H1 (cell line): Measurements from ENCODE around the gene RAB36. TPM values are rescaled to one million over a fixed set of nuclear protein-coding genes. Genes with fewer than 3 reads are reported as not detected.

Source experiments
- CTCF ChIA-PET: fragments of 300-600 bp; sonication (Branson Sonifier 250); formaldehyde crosslinking; loops from one replicate; lab custom pipeline; 2021; ENCODE audit not compliant: partially characterized antibody; lab: Charles Lee
- POLR2A ChIA-PET: fragments of 300-600 bp; sonication (Branson Sonifier 250); formaldehyde crosslinking; loops from one replicate; lab custom pipeline; 2021; ENCODE audit warnings: inconsistent platforms; ENCODE audit not compliant: partially characterized antibody; lab: Charles Lee
- DNase-seq, 2 experiments: peaks; one replicate each; pipeline versions ENCODE4 v3.0.0 to v3.0.0-alpha.2; 2010 to 2022; ENCODE audit warnings: low spot score in 2 of 2, low read depth in 1 of 2, mixed read lengths in 1 of 2
- FAIRE-seq: peaks from 2 replicates; lab custom pipeline; 2011; peaks lifted over from hg19 to GRCh38; lab: Jason Lieb, UNC
- H2AFZ ChIP-seq: 2 replicates; pipeline ENCODE4 v1.8.1; 2012; ENCODE audit warnings: low read length, inconsistent platforms
- H2AK5ac ChIP-seq: 2 replicates; pipeline ENCODE4 v1.6.1; 2013; ENCODE audit warnings: low read depth, low read length
- H2BK120ac ChIP-seq: replicated peaks from 2 replicates; pipeline ENCODE3; 2013; ENCODE audit warnings: low read depth, low read length, inconsistent platforms
- H2BK12ac ChIP-seq: 2 replicates; pipeline ENCODE4 v1.6.1; 2013; ENCODE audit warnings: low read depth, low read length
- H2BK15ac ChIP-seq: 2 replicates; pipeline ENCODE4 v1.6.1; 2013; ENCODE audit warnings: low read length
- H2BK20ac ChIP-seq: 2 replicates; pipeline ENCODE4 v1.6.1; 2013; ENCODE audit warnings: low read length
- H2BK5ac ChIP-seq: 2 replicates; pipeline ENCODE4 v1.6.1; 2013; ENCODE audit warnings: low read depth, low read length
- H3K14ac ChIP-seq: 2 replicates; pipeline ENCODE4 v1.6.1; 2013; ENCODE audit warnings: inconsistent platforms; ENCODE audit not compliant: insufficient read length
- H3K18ac ChIP-seq: 2 replicates; pipeline ENCODE4 v1.6.1; 2013; ENCODE audit warnings: low read length; ENCODE audit errors: extremely low read depth
- H3K23ac ChIP-seq: 2 replicates; pipeline ENCODE4 v1.6.1; 2013; ENCODE audit warnings: inconsistent platforms; ENCODE audit not compliant: insufficient read length
- H3K23me2 ChIP-seq: 2 replicates; pipeline ENCODE4 v1.6.1; 2013; ENCODE audit warnings: low read depth, low read length
- H3K27ac ChIP-seq: 2 replicates; pipeline ENCODE4 v1.6.1; 2011; ENCODE audit warnings: low read depth, low read length, inconsistent platforms
- H3K27me3 ChIP-seq, 4 experiments: replicated peaks in 1 of 4; 1 replicate in 1 of 4; 2 replicates in 3 of 4; pipeline versions ENCODE4 v1.6.1 to v1.8.1; 2011 to 2013; ENCODE audit warnings: low read length in 3 of 4, mild to moderate bottlenecking in 3 of 4, inconsistent platforms in 2 of 4, mixed read lengths in 2 of 4, moderate library complexity in 1 of 4; ENCODE audit not compliant: control insufficient read depth in 3 of 4, insufficient read depth in 3 of 4; ENCODE audit errors: extremely low read depth in 1 of 4
- H3K36me3 ChIP-seq, 4 experiments: 2 replicates each; pipeline versions ENCODE4 v1.6.1 to v1.8.1; 2011 to 2013; ENCODE audit warnings: mild to moderate bottlenecking in 4 of 4, low read length in 3 of 4, moderate library complexity in 2 of 4, control low read depth in 1 of 4, inconsistent platforms in 1 of 4; ENCODE audit not compliant: insufficient read depth in 4 of 4, control insufficient read depth in 2 of 4
- H3K4ac ChIP-seq: replicated peaks from 2 replicates; pipeline ENCODE3; 2013; ENCODE audit warnings: low read length, low read depth, mixed read lengths, inconsistent platforms; ENCODE audit not compliant: insufficient read length
- H3K4me1 ChIP-seq, 4 experiments: replicated peaks in 1 of 4; 1 replicate in 1 of 4; 2 replicates in 3 of 4; pipeline versions ENCODE4 v1.6.1 to v1.8.1; 2011 to 2013; ENCODE audit warnings: low read length in 3 of 4, inconsistent platforms in 2 of 4, mixed read lengths in 1 of 4; ENCODE audit not compliant: insufficient read depth in 4 of 4, control insufficient read depth in 3 of 4
- H3K4me2 ChIP-seq, 2 experiments: 2 replicates each; pipeline versions ENCODE4 v1.6.1 to v1.8.1; 2011 to 2013; ENCODE audit warnings: low read depth in 2 of 2, low read length in 2 of 2, control low read depth in 1 of 2, inconsistent platforms in 1 of 2, mild to moderate bottlenecking in 1 of 2; ENCODE audit not compliant: insufficient read depth in 1 of 2
- H3K4me3 ChIP-seq, 4 experiments: fragments of 200-600, 300-600 bp in 1 of 4; sonication (generic), shearing (Covaris generic), sonication (Bioruptor Twin) in 1 of 4; 2 replicates each; pipeline versions ENCODE4 v1.5.1 to v1.8.1; 2011 to 2016; ENCODE audit warnings: low read length in 4 of 4, low read depth in 3 of 4, control low read depth in 2 of 4, inconsistent platforms in 2 of 4, mild to moderate bottlenecking in 2 of 4, mixed read lengths in 1 of 4, moderate library complexity in 1 of 4; ENCODE audit not compliant: insufficient read depth in 2 of 4; ENCODE audit errors: extremely low read depth in 1 of 4
- H3K56ac ChIP-seq: replicated peaks from 2 replicates; pipeline ENCODE3; 2013; ENCODE audit warnings: low read depth, mild to moderate bottlenecking, mixed read lengths, low read length, inconsistent platforms; ENCODE audit not compliant: insufficient read length
- H3K79me1 ChIP-seq: 2 replicates; pipeline ENCODE4 v1.6.1; 2013; ENCODE audit warnings: low read depth, low read length, control low read depth
- H3K79me2 ChIP-seq, 2 experiments: 2 replicates each; pipeline versions ENCODE4 v1.6.1 to v1.8.1; 2012 to 2013; ENCODE audit warnings: low read length in 2 of 2, mild to moderate bottlenecking in 2 of 2, inconsistent platforms in 1 of 2; ENCODE audit not compliant: insufficient read depth in 2 of 2, control insufficient read depth in 1 of 2
- H3K9ac ChIP-seq, 4 experiments: replicated peaks in 1 of 4; 1 replicate in 1 of 4; 2 replicates in 3 of 4; pipeline versions ENCODE4 v1.6.1 to v1.8.1; 2011 to 2013; ENCODE audit warnings: low read depth in 3 of 4, low read length in 3 of 4, control low read depth in 2 of 4, mild to moderate bottlenecking in 2 of 4, moderate library complexity in 2 of 4, inconsistent platforms in 1 of 4; ENCODE audit errors: extremely low read depth in 1 of 4
- H3K9me3 ChIP-seq, 2 experiments: 2 replicates each; pipeline versions ENCODE4 v1.6.1 to v1.8.1; 2012 to 2013; ENCODE audit warnings: mild to moderate bottlenecking in 2 of 2, moderate library complexity in 2 of 2, control low read depth in 1 of 2, inconsistent platforms in 1 of 2, low read depth in 1 of 2, low read length in 1 of 2, mixed read lengths in 1 of 2; ENCODE audit not compliant: insufficient read depth in 2 of 2
- H4K20me1 ChIP-seq, 2 experiments: replicated peaks in 1 of 2; 2 replicates each; pipeline versions ENCODE3 to v1.8.1; 2011 to 2013; ENCODE audit warnings: inconsistent platforms in 2 of 2, low read length in 2 of 2, mild to moderate bottlenecking in 1 of 2; ENCODE audit not compliant: insufficient read depth in 2 of 2, control insufficient read depth in 1 of 2
- H4K5ac ChIP-seq: 2 replicates; pipeline ENCODE4 v1.6.1; 2013; ENCODE audit warnings: low read length, low read depth, mixed read lengths, inconsistent platforms; ENCODE audit not compliant: insufficient read length
- H4K8ac ChIP-seq: 2 replicates; pipeline ENCODE4 v1.8.0; 2013; ENCODE audit warnings: mild to moderate bottlenecking, moderate library complexity, low read length, inconsistent platforms; ENCODE audit not compliant: insufficient read depth; ENCODE audit errors: extremely low read depth
- H4K91ac ChIP-seq: replicated peaks from 2 replicates; pipeline ENCODE3; 2013; ENCODE audit warnings: low read length, mixed read lengths, inconsistent platforms; ENCODE audit not compliant: insufficient read length
- GTF2F1 ChIP-seq: IDR thresholded peaks from 2 replicates; pipeline ENCODE4 v1.6.1; 2012; ENCODE audit warnings: low read depth, low read length, improper control_type of control experiment, borderline replicate concordance
- WGBS, 2 experiments: shearing (Covaris generic) in 1 of 2; methylation state at CpG; one replicate each; pipeline versions ENCODE4 v1.1.6 to v1.1.7; 2013 to 2015; ENCODE audit warnings: low lambda C conversion rate in 2 of 2, mixed read lengths in 2 of 2, inconsistent platforms in 1 of 2, low coverage in 1 of 2, missing lambda C conversion rate in 1 of 2; ENCODE audit not compliant: insufficient replicate concordance in 2 of 2, insufficient coverage in 1 of 2, insufficient read length in 1 of 2; ENCODE audit errors: extremely low coverage in 1 of 2, missing lambda C conversion rate in 1 of 2; 5-methylcytosine and 5-hydroxymethylcytosine counted together
- polyA plus RNA-seq, 7 experiments: library from polyadenylated mRNA; depleted of rRNA in 3 of 7; stranded (reverse) in 5 of 7; unstranded in 2 of 7; fragments of >200 nt in 5 of 7; fragments of 200-250 nt in 2 of 7; gene quantifications; 1 replicate in 5 of 7; 2 replicates in 1 of 7; 4 replicates in 1 of 7; pipeline versions ENCODE4 v1.2.1 to v1.2.3, GENCODE V29; 2011 to 2013; ENCODE audit warnings: missing spikeins in 2 of 7, mixed read lengths in 2 of 7
- total RNA-seq: library from RNA; stranded (reverse); fragmentation: NEBNext Ultra II Directional; extraction: Animal tissue kit (Norgen Biotek cat#: 25700); gene quantifications from 2 replicates; pipeline ENCODE4 v1.2.1, GENCODE V29; 2021
- TF ChIP-seq, protein P1 (sequence below): IDR thresholded peaks from 2 replicates; pipeline ENCODE4 v1.6.1; 2012; ENCODE audit warnings: inconsistent platforms
- TF ChIP-seq, protein P2 (sequence below): IDR thresholded peaks from 2 replicates; pipeline ENCODE4 v1.6.1; 2012; ENCODE audit warnings: low read length, inconsistent platforms

RAB36 gene
- total and polyA plus RNA-seq, 2 of the 8 experiments (the other 6 are each of a cell fraction or from before 2014, with no cell fraction given) = 1.0 to 1.5 TPM

DNA sequence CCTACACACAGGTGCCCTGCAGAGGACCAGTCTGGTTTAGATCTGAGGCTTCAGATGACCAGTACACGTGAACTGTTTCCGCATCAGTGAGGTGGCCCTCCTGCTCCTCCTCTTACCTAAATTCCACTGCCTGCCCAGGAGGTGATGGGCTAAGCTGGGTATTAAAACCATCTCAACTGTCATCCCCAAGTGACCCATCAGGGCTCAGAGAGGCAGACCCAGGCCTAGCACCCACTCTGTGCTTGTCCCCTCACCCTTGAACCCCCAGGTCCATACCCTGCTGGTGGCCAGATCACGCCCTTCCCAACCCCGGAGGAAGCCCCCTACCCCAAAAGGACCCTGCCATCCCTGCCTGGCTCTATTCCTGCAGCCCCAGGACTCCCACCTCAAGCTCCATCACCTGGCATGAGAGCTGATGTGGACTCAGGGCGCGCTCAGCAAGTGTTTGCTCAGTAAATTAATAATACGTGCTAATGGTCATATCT lies 24.8 kb upstream of the RAB36 start:
- Histone ChIP-seq H3K27me3 (peaks cover 0 to 11% (median 3%) of the 10 kb centered on the region in 4 experiments; a peak in 3 of 7 replicates), H4K8ac (no peak overlapping the region), H3K23me2 (no peaks in the 10 kb centered on the region), H3K36me3 (no peaks in the 10 kb centered on the region; a peak in 2 of 8 replicates), H3K4ac (no peak overlapping the region), H3K9me3 (no peaks in the 10 kb centered on the region), H2AFZ (no peak overlapping the region), H3K79me2 (no peaks in the 10 kb centered on the region), H3K14ac (no peak overlapping the region), H3K4me3 (no peak overlapping the region), H3K4me1 (peaks cover 0 to 10% (median 4%) of the 10 kb centered on the region in 4 experiments; a peak in 3 of 7 replicates), H2BK5ac (no peak overlapping the region), H4K5ac (no peak overlapping the region), H3K4me2 (no peak overlapping the region), H4K91ac (no peak overlapping the region), H2BK12ac (no peak overlapping the region), H2BK120ac (no peak overlapping the region), H3K9ac (no peak overlapping the region), H2AK5ac (no peak overlapping the region), H2BK15ac (no peak overlapping the region), H3K79me1 (no peaks in the 10 kb centered on the region), H3K56ac (no peak overlapping the region), H4K20me1 (peaks cover 3 to 4% of the 10 kb centered on the region in 2 experiments), H3K18ac (no peak overlapping the region), H3K23ac (no peak overlapping the region), H2BK20ac (no peak overlapping the region), H3K27ac (no peak overlapping the region)
- 99% methylated on average over 7 of the region's 7 CpGs; no CpG with 5 or more reads in 1 of the 2 experiments for WGBS, 2 experiments
- DNase-seq (no peak), FAIRE-seq (no peak)
- CTCF ChIA-PET = interaction anchor here (0.7 to 24.3 kb wide), 12 partner anchors 7 to 690 kb away, joined by 3 to 384 read pairs (median 4); partner anchors contain the start of gene GNAZ
- no peak for TF ChIP-seq GTF2F1
- TF ChIP-seq, protein P1, sequence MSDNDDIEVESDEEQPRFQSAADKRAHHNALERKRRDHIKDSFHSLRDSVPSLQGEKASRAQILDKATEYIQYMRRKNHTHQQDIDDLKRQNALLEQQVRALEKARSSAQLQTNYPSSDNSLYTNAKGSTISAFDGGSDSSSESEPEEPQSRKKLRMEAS = no peak
- TF ChIP-seq, protein P2, sequence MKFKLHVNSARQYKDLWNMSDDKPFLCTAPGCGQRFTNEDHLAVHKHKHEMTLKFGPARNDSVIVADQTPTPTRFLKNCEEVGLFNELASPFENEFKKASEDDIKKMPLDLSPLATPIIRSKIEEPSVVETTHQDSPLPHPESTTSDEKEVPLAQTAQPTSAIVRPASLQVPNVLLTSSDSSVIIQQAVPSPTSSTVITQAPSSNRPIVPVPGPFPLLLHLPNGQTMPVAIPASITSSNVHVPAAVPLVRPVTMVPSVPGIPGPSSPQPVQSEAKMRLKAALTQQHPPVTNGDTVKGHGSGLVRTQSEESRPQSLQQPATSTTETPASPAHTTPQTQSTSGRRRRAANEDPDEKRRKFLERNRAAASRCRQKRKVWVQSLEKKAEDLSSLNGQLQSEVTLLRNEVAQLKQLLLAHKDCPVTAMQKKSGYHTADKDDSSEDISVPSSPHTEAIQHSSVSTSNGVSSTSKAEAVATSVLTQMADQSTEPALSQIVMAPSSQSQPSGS = no peak
- POLR2A ChIA-PET = interaction anchor here (0.8 to 1.5 kb wide), 2 partner anchors 25 to 34 kb away, joined by 3 read pairs; no protein-coding TSS in a partner anchor
